CD4-positive, alpha-beta memory T cell (primary cell): ENCODE results near the gene ARID5A. TPM values are rescaled to one million over a fixed set of nuclear protein-coding genes. Genes with fewer than 3 reads are reported as not detected.

Experiments
- CTCF ChIA-PET: fragments of 350-600 bp; sonication (Branson Sonifier 250); formaldehyde crosslinking; loops from one replicate; lab custom pipeline; 2021; ENCODE audit warnings: inconsistent platforms; ENCODE audit not compliant: partially characterized antibody; lab: Charles Lee
- POLR2A ChIA-PET: fragments of 350-600 bp; sonication (Branson Sonifier 250); formaldehyde crosslinking; loops from one replicate; lab custom pipeline; 2021; ENCODE audit not compliant: partially characterized antibody; lab: Charles Lee
- DNase-seq, 5 donors: peaks; one replicate each; pipeline versions ENCODE4 v3.0.0 to v3.0.0-alpha.2; 2020 to 2022; ENCODE audit warnings: mixed read lengths in 1 of 5
- H3K27ac ChIP-seq: one replicate; pipeline ENCODE4 v1.7.0; 2013; ENCODE audit warnings: low read depth, low read length
- H3K27me3 ChIP-seq: 2 replicates; pipeline ENCODE4 v1.7.0; 2013; ENCODE audit warnings: mild to moderate bottlenecking, low read length, moderate library complexity; ENCODE audit not compliant: insufficient read depth
- H3K36me3 ChIP-seq: 2 replicates; pipeline ENCODE4 v1.7.0; 2013; ENCODE audit warnings: mild to moderate bottlenecking, low read length, moderate library complexity; ENCODE audit not compliant: insufficient read depth
- H3K4me1 ChIP-seq: 2 replicates; pipeline ENCODE4 v1.7.0; 2013; ENCODE audit warnings: mild to moderate bottlenecking, low read length, moderate library complexity; ENCODE audit not compliant: insufficient read depth
- H3K4me3 ChIP-seq, 2 donors: one replicate each; pipeline ENCODE4 v1.7.0; 2013; ENCODE audit warnings: low read length in 2 of 2, mild to moderate bottlenecking in 1 of 2
- H3K9me3 ChIP-seq, 2 donors: one replicate each; pipeline ENCODE4 v1.7.0; 2013; ENCODE audit warnings: low read length in 2 of 2, control low read depth in 1 of 2; ENCODE audit not compliant: control insufficient read depth in 1 of 2
- H3K27ac Mint-ChIP-seq, 7 donors: one replicate each; pipeline ENCODE4 v1.8.0; 2020 to 2021; ENCODE audit warnings: mixed read lengths in 7 of 7, mild to moderate bottlenecking in 6 of 7, inconsistent platforms in 3 of 7, moderate library complexity in 3 of 7
- H3K27me3 Mint-ChIP-seq, 2 donors: one replicate each; pipeline ENCODE4 v1.8.0; 2020 to 2021; ENCODE audit warnings: mixed read lengths in 2 of 2
- H3K36me3 Mint-ChIP-seq, 2 donors: one replicate each; pipeline ENCODE4 v1.8.0; 2020 to 2021; ENCODE audit warnings: mixed read lengths in 2 of 2, inconsistent platforms in 1 of 2, mild to moderate bottlenecking in 1 of 2
- H3K4me1 Mint-ChIP-seq, 4 donors: one replicate each; pipeline ENCODE4 v1.8.0; 2020 to 2021; ENCODE audit warnings: mixed read lengths in 4 of 4, mild to moderate bottlenecking in 1 of 4
- H3K4me3 Mint-ChIP-seq, 8 donors: one replicate each; pipeline ENCODE4 v1.8.0; 2020 to 2021; ENCODE audit warnings: mixed read lengths in 8 of 8, mild to moderate bottlenecking in 7 of 8, moderate library complexity in 6 of 8, inconsistent platforms in 3 of 8
- H3K9me3 Mint-ChIP-seq, 8 donors: one replicate each; pipeline ENCODE4 v1.8.0; 2020 to 2021; ENCODE audit warnings: mixed read lengths in 8 of 8, mild to moderate bottlenecking in 5 of 8, inconsistent platforms in 3 of 8, moderate library complexity in 1 of 8
- intact Hi-C: fragments of 100-400 bp; cut with micrococcal nuclease; formaldehyde crosslinking; loops from one replicate; pipeline ENCODE4 v1.15.1; 2023
- polyA plus RNA-seq, 2 donors: library from polyadenylated mRNA; unstranded; fragments of 300-500 nt; fragmentation: Illumina TruSeq; gene quantifications; one replicate each; pipeline ENCODE4 v1.2.3, GENCODE V29; 2021
- total RNA-seq, 2 experiments: library from RNA; stranded (reverse); gene quantifications; one replicate each; pipeline ENCODE4 v1.2.3, GENCODE V29; 2021

Gene ARID5A
- total and polyA plus RNA-seq, 4 experiments from 2014 or later, result 31.4 to 83.8 (median 74.8) TPM

DNA sequence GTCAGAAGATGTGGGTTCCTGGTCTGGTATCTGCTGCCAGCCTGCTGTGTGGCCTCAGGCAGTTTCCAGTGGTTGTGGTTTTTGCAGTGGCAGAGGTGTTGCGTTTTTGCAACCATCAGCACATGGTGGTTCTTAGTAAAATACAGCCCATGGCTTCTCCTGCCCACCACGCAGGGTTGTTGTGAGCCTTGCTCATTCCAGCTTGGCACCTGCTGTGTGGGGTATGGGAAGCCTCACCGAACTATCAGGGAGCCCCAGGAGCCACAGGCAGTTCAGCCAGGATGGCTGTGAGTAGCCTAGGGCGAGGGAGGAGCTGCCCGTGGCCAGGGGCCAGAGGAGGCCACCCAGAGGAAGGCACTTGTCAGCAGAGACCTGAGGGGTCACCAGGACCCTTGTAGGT lies 9.8 kb downstream of the ARID5A start:
- intact Hi-C loops, result no loop called here
- peaks cover 31 to 61% of the 10 kb centered on the region in 2 donors for H3K36me3 Mint-ChIP-seq
- POLR2A ChIA-PET, result interaction anchor here (13.6 kb wide), 1 partner anchor 12 kb away, joined by 320 read pairs; the partner anchor contains the start of gene ARID5A

DNA sequence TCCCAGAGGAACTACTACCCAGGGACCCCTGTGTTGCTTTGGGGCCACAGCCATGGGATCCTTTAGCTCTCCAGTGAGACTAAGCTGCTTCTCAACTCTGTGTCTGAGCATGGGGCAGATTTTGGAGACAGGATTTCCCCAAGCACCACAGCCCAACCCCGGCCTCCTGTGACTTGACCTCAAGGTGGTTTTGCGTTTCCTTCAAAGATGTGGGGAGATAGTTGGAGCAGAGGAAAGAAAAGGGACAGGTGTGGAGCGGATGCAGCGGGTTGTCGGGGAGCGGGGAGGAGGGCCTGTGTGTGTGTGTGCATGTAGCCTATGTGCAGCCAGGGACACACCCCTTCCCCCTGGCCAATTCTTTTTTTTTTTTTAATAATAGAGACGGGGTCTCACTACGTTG lies 10.2 kb downstream of the ARID5A start:
- H3K4me1 ChIP-seq, result peaks cover 62% of the 10 kb centered on the region
- peaks cover 48% of the 10 kb centered on the region for H3K36me3 ChIP-seq

More for the DNA sequence above, 9.8 kb downstream of the ARID5A start:
- Mint-ChIP-seq H3K27me3 (no peaks in the 10 kb centered on the region), H3K9me3 (no peaks in the 10 kb centered on the region), H3K4me1 (peaks cover 41 to 66% (median 54%) of the 10 kb centered on the region in 4 donors), H3K4me3 (peak overlapping the region in 7 of 8 donors; percentile 57 to 76 (median 67)), H3K27ac (peak overlapping the region; percentile 44 to 92 (median 78))
- DNase-seq, result peak in 2 of 5 donors; percentile 29 to 47
- peak overlapping the region in 1 of 2 donors; percentile 13 for H3K4me3 ChIP-seq
- H3K9me3 ChIP-seq, result no peaks in the 10 kb centered on the region
- peaks cover 67% of the 10 kb centered on the region for H3K4me1 ChIP-seq
- H3K27ac ChIP-seq, result peak overlapping the region; percentile 1
- no peaks in the 10 kb centered on the region for H3K27me3 ChIP-seq
- peaks cover 44% of the 10 kb centered on the region for H3K36me3 ChIP-seq
- CTCF ChIA-PET, result interaction anchor here (0.5 to 1.3 kb wide), 3 partner anchors 9 to 246 kb away, joined by 3 to 4 read pairs (median 3); no protein-coding TSS in a partner anchor

DNA sequence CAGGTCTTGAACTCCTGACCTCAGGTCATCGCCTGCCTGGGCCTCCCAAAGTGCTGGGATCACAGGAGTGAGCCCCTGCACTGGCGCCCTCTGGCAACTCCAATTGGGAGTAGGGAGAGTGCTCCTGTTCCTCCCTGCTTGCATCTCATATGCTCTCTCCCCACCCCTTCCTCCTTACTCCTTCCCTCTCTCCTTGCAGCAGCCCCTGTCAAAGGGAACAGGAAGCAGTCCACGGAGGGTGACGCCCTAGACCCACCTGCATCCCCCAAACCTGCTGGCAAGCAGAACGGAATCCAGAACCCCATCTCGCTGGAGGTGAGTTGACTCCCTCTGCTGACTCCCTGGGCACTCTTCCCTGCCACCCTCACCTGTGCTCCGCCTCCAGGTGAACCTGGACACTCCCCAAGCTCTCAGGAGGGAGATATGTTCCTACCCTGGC lies 10.7 kb downstream of the ARID5A start:
- intact Hi-C loops, result no loop called here
- Histone ChIP-seq H3K9me3 (no peaks in the 10 kb centered on the region), H3K4me1 (peaks cover 58% of the 10 kb centered on the region), H3K27me3 (no peaks in the 10 kb centered on the region), H3K27ac (no peak overlapping the region), H3K4me3 (no peak overlapping the region), H3K36me3 (peaks cover 48% of the 10 kb centered on the region)
- DNase-seq, result no peak
- H3K27ac Mint-ChIP-seq, result peak overlapping the region; percentile 29 to 81 (median 43)
- peaks cover 31 to 59% of the 10 kb centered on the region in 2 donors for H3K36me3 Mint-ChIP-seq
- H3K27me3 Mint-ChIP-seq, result no peaks in the 10 kb centered on the region
- CTCF ChIA-PET, result interaction anchor here (1.1 to 1.4 kb wide), 4 partner anchors 8 to 29 kb away, joined by 3 to 6 read pairs (median 3); no protein-coding TSS in a partner anchor
- no peaks in the 10 kb centered on the region for H3K9me3 Mint-ChIP-seq
- POLR2A ChIA-PET, result interaction anchor here (13.6 kb wide), 1 partner anchor 13 kb away, joined by 320 read pairs; the partner anchor contains the start of gene ARID5A
- peak overlapping the region in 3 of 8 donors; percentile 35 to 69 (median 50) for H3K4me3 Mint-ChIP-seq
- H3K4me1 Mint-ChIP-seq, result peaks cover 37 to 57% (median 48%) of the 10 kb centered on the region in 4 donors

More for the DNA sequence above, 10.2 kb downstream of the ARID5A start:
- ChIA-PET POLR2A (interaction anchor here (13.6 kb wide), 1 partner anchor 12 kb away, joined by 320 read pairs; the partner anchor contains the start of gene ARID5A), CTCF (interaction anchor here (0.5 to 1.3 kb wide), 3 partner anchors 9 to 246 kb away, joined by 3 to 4 read pairs (median 3); no protein-coding TSS in a partner anchor)
- H3K27me3 ChIP-seq, result no peaks in the 10 kb centered on the region
- DNase-seq, result peak in 4 of 5 donors; percentile 32 to 57 (median 48)
- H3K27ac ChIP-seq, result peak overlapping the region; percentile 1
- H3K4me1 Mint-ChIP-seq, result peaks cover 37 to 62% (median 50%) of the 10 kb centered on the region in 4 donors
- H3K36me3 Mint-ChIP-seq, result peaks cover 31 to 57% of the 10 kb centered on the region in 2 donors
- no peaks in the 10 kb centered on the region for H3K27me3 Mint-ChIP-seq
- H3K4me3 Mint-ChIP-seq, result peak overlapping the region in 7 of 8 donors; percentile 57 to 70 (median 65)
- H3K4me3 ChIP-seq, result peak overlapping the region in 1 of 2 donors; percentile 13
- no peaks in the 10 kb centered on the region for H3K9me3 Mint-ChIP-seq
- H3K27ac Mint-ChIP-seq, result peak overlapping the region; percentile 16 to 90 (median 79)
- intact Hi-C loops, result no loop called here
- no peaks in the 10 kb centered on the region for H3K9me3 ChIP-seq

DNA sequence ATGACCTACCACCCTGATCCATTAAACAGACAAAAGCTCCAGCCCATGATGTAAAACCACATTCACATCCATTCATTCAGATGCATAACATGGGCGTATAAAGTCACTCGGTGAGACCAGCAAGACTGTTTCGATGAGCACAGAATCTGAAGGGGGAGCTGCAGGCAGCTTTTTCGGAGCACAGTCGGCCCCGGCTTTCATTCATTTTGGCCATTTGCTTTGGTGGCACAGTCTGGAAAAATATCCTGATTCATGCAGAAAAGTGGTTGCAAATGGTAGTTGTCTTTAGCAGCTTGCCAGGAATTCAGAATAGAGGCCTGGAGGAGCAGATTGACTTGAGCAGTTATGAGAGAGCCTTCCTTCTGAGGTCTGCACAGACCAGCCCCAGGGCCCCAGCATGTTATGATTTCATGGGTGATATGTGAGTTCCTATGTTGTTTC lies 11.2 kb downstream of the ARID5A start:
- ChIA-PET POLR2A (interaction anchor here (0.6 to 13.6 kb wide), 2 partner anchors 13 to 24 kb away, joined by 3 to 320 read pairs; partner anchors contain the start of gene ARID5A), CTCF (interaction anchor here (1.3 to 1.4 kb wide), 5 partner anchors 8 to 140 kb away, joined by 3 to 6 read pairs (median 4); no protein-coding TSS in a partner anchor)
- Histone ChIP-seq H3K9me3 (no peaks in the 10 kb centered on the region), H3K4me3 (no peak overlapping the region), H3K36me3 (peaks cover 47% of the 10 kb centered on the region), H3K4me1 (peaks cover 53% of the 10 kb centered on the region), H3K27ac (no peak overlapping the region), H3K27me3 (no peaks in the 10 kb centered on the region)
- no peaks in the 10 kb centered on the region for H3K27me3 Mint-ChIP-seq
- peak overlapping the region in 6 of 7 donors; percentile 29 to 81 (median 50) for H3K27ac Mint-ChIP-seq
- no peaks in the 10 kb centered on the region for H3K9me3 Mint-ChIP-seq
- no peak for DNase-seq
- peaks cover 34 to 53% (median 44%) of the 10 kb centered on the region in 4 donors for H3K4me1 Mint-ChIP-seq
- peak overlapping the region in 3 of 8 donors; percentile 35 to 69 (median 50) for H3K4me3 Mint-ChIP-seq
- intact Hi-C loops, result no loop called here
- H3K36me3 Mint-ChIP-seq, result peaks cover 28 to 59% of the 10 kb centered on the region in 2 donors

DNA sequence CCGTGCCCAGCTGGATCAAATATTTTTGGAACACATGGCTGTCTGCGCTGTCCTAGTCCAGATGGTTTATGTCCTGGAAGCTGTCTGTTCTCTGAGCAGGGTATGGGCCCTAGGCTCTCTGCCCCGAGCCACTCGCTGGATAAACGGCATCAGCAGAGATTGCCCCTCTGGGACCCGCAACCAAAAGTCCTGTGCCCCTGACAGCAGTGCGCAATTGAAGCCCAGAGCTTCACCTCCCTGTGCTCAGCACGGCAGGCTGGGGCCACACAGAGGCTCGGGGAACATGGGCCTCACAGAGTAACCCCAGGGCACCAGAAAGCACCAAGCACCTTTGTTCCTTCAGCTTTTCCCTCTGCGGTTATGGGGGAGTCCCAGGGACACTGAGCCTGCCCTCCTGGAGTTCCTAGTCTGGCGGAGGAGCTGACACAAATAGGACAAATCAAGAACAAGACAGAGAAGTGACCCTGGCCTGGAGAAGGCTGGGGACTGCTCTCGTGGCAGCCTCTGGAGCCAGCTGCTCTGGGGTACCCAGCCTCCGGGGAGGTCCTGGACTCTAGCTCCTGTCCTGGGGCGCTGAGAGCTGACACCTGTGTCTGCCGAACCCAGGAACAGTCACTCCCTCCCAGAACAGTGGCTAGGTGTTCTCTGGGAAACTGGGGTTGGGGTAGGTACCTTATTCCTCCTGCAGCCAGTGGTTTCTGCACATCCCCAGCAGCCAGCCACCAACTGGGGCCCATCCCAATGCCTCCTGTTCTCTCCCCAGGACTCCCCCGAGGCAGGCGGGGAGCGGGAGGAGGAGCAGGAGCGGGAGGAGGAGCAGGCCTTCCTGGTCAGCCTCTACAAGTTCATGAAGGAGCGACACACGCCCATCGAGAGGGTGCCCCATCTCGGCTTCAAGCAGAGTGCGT lies 12.3 kb downstream of the ARID5A start:
- no peak for DNase-seq
- Mint-ChIP-seq H3K27ac (peak overlapping the region in 2 of 7 donors; percentile 12 to 63), H3K9me3 (peaks cover 0 to 1% (median 0%) of the 10 kb centered on the region in 8 donors), H3K4me1 (peaks cover 27 to 53% (median 39%) of the 10 kb centered on the region in 4 donors), H3K36me3 (peaks cover 20 to 52% of the 10 kb centered on the region in 2 donors), H3K4me3 (no peak overlapping the region), H3K27me3 (no peaks in the 10 kb centered on the region)
- intact Hi-C loops, result no loop called here
- Histone ChIP-seq H3K4me1 (peaks cover 50% of the 10 kb centered on the region), H3K4me3 (no peak overlapping the region), H3K27me3 (no peaks in the 10 kb centered on the region), H3K9me3 (no peaks in the 10 kb centered on the region), H3K36me3 (peaks cover 40% of the 10 kb centered on the region), H3K27ac (no peak overlapping the region)
- CTCF ChIA-PET, result interaction anchor here (1.3 to 1.4 kb wide), 4 partner anchors 9 to 141 kb away, joined by 3 to 6 read pairs (median 5); no protein-coding TSS in a partner anchor
- POLR2A ChIA-PET, result interaction anchor here (0.8 to 13.6 kb wide), 2 partner anchors 14 to 228 kb away, joined by 3 to 320 read pairs; partner anchors contain the start of gene ARID5A

DNA sequence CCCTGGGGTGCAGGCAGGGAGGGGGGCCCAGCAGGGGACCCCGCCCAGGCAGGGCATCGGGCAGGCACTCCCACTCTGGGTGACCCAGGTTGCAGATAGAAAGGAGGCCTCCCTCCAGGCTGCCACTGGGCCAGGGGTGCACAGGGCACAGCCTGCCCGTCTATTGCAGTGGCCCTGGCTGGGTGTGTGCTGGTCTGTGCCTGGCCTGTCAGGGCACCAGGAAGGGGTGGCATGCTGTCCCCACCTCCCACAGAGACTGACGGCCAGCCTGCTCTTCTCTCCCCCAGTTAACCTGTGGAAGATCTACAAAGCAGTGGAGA lies 12.9 kb downstream of the ARID5A start:
- peaks cover 0 to 3% (median 0%) of the 10 kb centered on the region in 8 donors for H3K9me3 Mint-ChIP-seq
- H3K36me3 ChIP-seq, result peaks cover 40% of the 10 kb centered on the region
- no peak overlapping the region for H3K27ac ChIP-seq
- no peaks in the 10 kb centered on the region for H3K9me3 ChIP-seq
- CTCF ChIA-PET, result interaction anchor here (1.3 kb wide), 1 partner anchor 21 kb away, joined by 3 read pairs; no protein-coding TSS in a partner anchor
- no peak for DNase-seq
- H3K4me3 Mint-ChIP-seq, result no peak overlapping the region
- peak overlapping the region in 2 of 7 donors; percentile 40 to 46 for H3K27ac Mint-ChIP-seq
- no peak overlapping the region for H3K4me3 ChIP-seq
- H3K27me3 Mint-ChIP-seq, result no peaks in the 10 kb centered on the region
- H3K27me3 ChIP-seq, result no peaks in the 10 kb centered on the region
- peaks cover 24 to 53% (median 37%) of the 10 kb centered on the region in 4 donors for H3K4me1 Mint-ChIP-seq
- H3K4me1 ChIP-seq, result peaks cover 50% of the 10 kb centered on the region
- intact Hi-C loops, result no loop called here
- POLR2A ChIA-PET, result interaction anchor here (13.6 kb wide), 1 partner anchor 15 kb away, joined by 320 read pairs; the partner anchor contains the start of gene ARID5A
- peaks cover 15 to 46% of the 10 kb centered on the region in 2 donors for H3K36me3 Mint-ChIP-seq
